Neural crest cell (in vitro differentiated cells): ENCODE data around the gene NDUFA8. TPM values are rescaled to one million over a fixed set of nuclear protein-coding genes. Genes with fewer than 3 reads are reported as not detected.

Experiments used
- DNase-seq: peaks from one replicate; pipeline ENCODE4 v3.0.0; 2021; ENCODE audit warnings: low read depth, mixed read lengths, low spot score
- H3K27ac Mint-ChIP-seq: one replicate; pipeline ENCODE4 v1.8.0; 2021; ENCODE audit warnings: mild to moderate bottlenecking, mixed read lengths; ENCODE audit not compliant: unreplicated experiment
- H3K27me3 Mint-ChIP-seq: 2 replicates; pipeline ENCODE4 v1.8.0; 2021; ENCODE audit warnings: low read depth, mild to moderate bottlenecking, mixed read lengths
- H3K36me3 Mint-ChIP-seq: 2 replicates; pipeline ENCODE4 v1.8.0; 2021; ENCODE audit warnings: low read depth, mild to moderate bottlenecking, mixed read lengths
- H3K4me1 Mint-ChIP-seq: 2 replicates; pipeline ENCODE4 v1.8.0; 2021; ENCODE audit warnings: mixed read lengths
- H3K4me3 Mint-ChIP-seq: one replicate; pipeline ENCODE4 v1.8.0; 2021; ENCODE audit warnings: mild to moderate bottlenecking, mixed read lengths
- H3K9me3 Mint-ChIP-seq: 2 replicates; pipeline ENCODE4 v1.8.0; 2021; ENCODE audit warnings: mixed read lengths
- CTCF ChIP-seq: fragments of 200-600 bp; sonication (generic); conservative IDR thresholded peaks from 2 replicates; pipeline ENCODE4 v1.5.0; 2021; ENCODE audit warnings: antibody characterized with exemption, mild to moderate bottlenecking
- total RNA-seq: library from RNA; stranded (reverse); gene quantifications from 2 replicates; pipeline ENCODE4 v1.2.1, GENCODE V29; 2021

NDUFA8 gene
- total RNA-seq, 1 donor from 2014 or later, result 51.4 TPM

GRCh38 chr9:122132539-122132938 lies 27.0 kb downstream of the NDUFA8 start:
- TF ChIP-seq CTCF, result no peak
- Mint-ChIP-seq H3K36me3 (no peaks in the 10 kb centered on the region), H3K4me1 (peaks cover 26% of the 10 kb centered on the region), H3K27me3 (peaks cover 80% of the 10 kb centered on the region), H3K27ac (no peak overlapping the region), H3K9me3 (no peaks in the 10 kb centered on the region), H3K4me3 (no peak overlapping the region)
- no peak for DNase-seq

GRCh38 chr9:122131401-122132001 lies 28.1 kb downstream of the NDUFA8 start:
- Mint-ChIP-seq H3K9me3 (no peaks in the 10 kb centered on the region), H3K36me3 (no peaks in the 10 kb centered on the region), H3K27me3 (peaks cover 86% of the 10 kb centered on the region), H3K27ac (no peak overlapping the region), H3K4me3 (no peak overlapping the region), H3K4me1 (peaks cover 29% of the 10 kb centered on the region)
- no peak for TF ChIP-seq CTCF
- DNase-seq, result no peak

GRCh38 chr9:122130837-122131236 lies 28.7 kb downstream of the NDUFA8 start:
- H3K27ac Mint-ChIP-seq, result no peak overlapping the region
- H3K4me3 Mint-ChIP-seq, result no peak overlapping the region
- no peak for DNase-seq
- no peaks in the 10 kb centered on the region for H3K36me3 Mint-ChIP-seq
- no peaks in the 10 kb centered on the region for H3K9me3 Mint-ChIP-seq
- peaks cover 88% of the 10 kb centered on the region for H3K27me3 Mint-ChIP-seq
- H3K4me1 Mint-ChIP-seq, result peaks cover 34% of the 10 kb centered on the region
- TF ChIP-seq CTCF, result no peak

GRCh38 chr9:122129969-122130368 lies 29.6 kb downstream of the NDUFA8 start:
- Mint-ChIP-seq H3K27me3 (peaks cover 92% of the 10 kb centered on the region), H3K27ac (no peak overlapping the region), H3K9me3 (no peaks in the 10 kb centered on the region), H3K36me3 (no peaks in the 10 kb centered on the region), H3K4me3 (no peak overlapping the region), H3K4me1 (peaks cover 34% of the 10 kb centered on the region)
- DNase-seq, result no peak
- no peak for TF ChIP-seq CTCF

- TF ChIP-seq CTCF, result no peak
- Mint-ChIP-seq H3K27ac (no peak overlapping the region), H3K27me3 (peaks cover 93% of the 10 kb centered on the region), H3K4me3 (no peak overlapping the region), H3K4me1 (peaks cover 25% of the 10 kb centered on the region), H3K9me3 (no peaks in the 10 kb centered on the region), H3K36me3 (no peaks in the 10 kb centered on the region)
- DNase-seq, result no peak
These were observed 30.6 kb downstream of the NDUFA8 start for GRCh38 chr9:122128969-122129343.
